Measurements from ENCODE around the gene CEBPA. TPM values are rescaled to one million over a fixed set of nuclear protein-coding genes. Genes with fewer than 3 reads are reported as not detected.

Gene CEBPA
- total and polyA plus RNA-seq, 2 donors (not counting 1 experiment from before 2014, with no cell fraction given): 1.7 to 2.6 TPM

DNA sequence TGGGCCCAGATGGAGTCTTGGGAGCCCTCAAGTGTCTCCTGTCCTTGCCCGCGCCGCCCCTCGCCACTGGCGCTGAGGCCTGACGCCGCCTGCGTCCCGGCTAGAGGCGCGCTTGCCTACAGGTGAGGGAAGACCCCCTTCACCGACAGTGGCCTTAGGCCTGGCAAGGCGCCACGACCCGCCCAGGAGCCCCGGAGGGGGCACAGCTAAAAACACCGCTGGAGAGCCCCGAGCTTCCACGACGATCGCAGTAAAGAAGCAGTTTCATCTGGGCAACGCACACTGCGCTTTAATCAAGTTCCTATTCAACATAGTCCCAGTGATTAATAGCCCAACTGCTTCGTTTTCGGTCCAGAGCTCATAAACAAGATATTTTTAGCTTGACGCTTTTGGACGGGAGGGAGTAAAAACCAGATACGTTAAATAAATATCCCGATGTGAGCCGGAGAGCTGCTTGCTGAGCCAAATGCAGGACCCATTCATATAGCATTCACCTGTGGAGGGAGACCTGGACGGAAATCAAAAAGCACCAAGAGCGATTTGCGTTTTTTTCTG, 1.5 kb upstream of the CEBPA start:
- peaks cover 0 to 47% (median 24%) of the 10 kb centered on the region in 4 experiments for H3K27me3 ChIP-seq (replicated peaks in 1 of 4; ENCODE audit: control extremely low read depth in 1 of 4, control insufficient read depth in 3 of 4, insufficient read depth in 4 of 4, low read length in 3 of 4)
- peaks cover 45% of the 10 kb centered on the region for H3K27me3 Mint-ChIP-seq
- H3K9ac ChIP-seq (ENCODE audit: low read length): peak overlapping the region; percentile 73
- DNase-seq: peak; percentile 39
- H4K20me1 ChIP-seq (ENCODE audit: control insufficient read depth, insufficient read depth, low read length, poor library complexity, severe bottlenecking): no peaks in the 10 kb centered on the region
- ATAC-seq (ENCODE audit: low read depth): no peak
- H3K9me3 ChIP-seq (ENCODE audit: control extremely low read depth in 1 of 3, control insufficient read depth in 2 of 3, insufficient read depth in 1 of 3, low read length in 2 of 3): peaks cover 0 to 10% (median 0%) of the 10 kb centered on the region in 3 donors
- peaks cover 4% of the 10 kb centered on the region for H3K9me3 Mint-ChIP-seq (ENCODE audit: insufficient read depth)
- POLR2A ChIA-PET: no interaction called here
- no peak overlapping the region for H3K27ac Mint-ChIP-seq
- H3K4me3 ChIP-seq (ENCODE audit: control extremely low read depth in 1 of 5, extremely low read depth in 1 of 5, insufficient read depth in 1 of 5, low read depth in 2 of 5, low read length in 4 of 5): peak overlapping the region in 3 of 5 experiments; percentile 44 to 62 (median 58)
- no peak overlapping the region for H3K27ac ChIP-seq (ENCODE audit: low read length in 2 of 2)
- WGBS (ENCODE audit: insufficient coverage): 6% methylated on average over 29 of the region's 33 CpGs
- H3K4me1 Mint-ChIP-seq: peaks cover 10% of the 10 kb centered on the region
- peak overlapping the region; percentile 100 for H3K4me2 ChIP-seq (replicated peaks; ENCODE audit: low read depth, low read length, poor library complexity, severe bottlenecking)
- H3K4me1 ChIP-seq (ENCODE audit: control insufficient read depth in 2 of 2, insufficient read depth in 2 of 2, low read length in 2 of 2): peaks cover 19 to 21% of the 10 kb centered on the region in 2 donors
- H3K4me3 Mint-ChIP-seq: peak overlapping the region; percentile 57
- TF ChIP-seq, protein P1, sequence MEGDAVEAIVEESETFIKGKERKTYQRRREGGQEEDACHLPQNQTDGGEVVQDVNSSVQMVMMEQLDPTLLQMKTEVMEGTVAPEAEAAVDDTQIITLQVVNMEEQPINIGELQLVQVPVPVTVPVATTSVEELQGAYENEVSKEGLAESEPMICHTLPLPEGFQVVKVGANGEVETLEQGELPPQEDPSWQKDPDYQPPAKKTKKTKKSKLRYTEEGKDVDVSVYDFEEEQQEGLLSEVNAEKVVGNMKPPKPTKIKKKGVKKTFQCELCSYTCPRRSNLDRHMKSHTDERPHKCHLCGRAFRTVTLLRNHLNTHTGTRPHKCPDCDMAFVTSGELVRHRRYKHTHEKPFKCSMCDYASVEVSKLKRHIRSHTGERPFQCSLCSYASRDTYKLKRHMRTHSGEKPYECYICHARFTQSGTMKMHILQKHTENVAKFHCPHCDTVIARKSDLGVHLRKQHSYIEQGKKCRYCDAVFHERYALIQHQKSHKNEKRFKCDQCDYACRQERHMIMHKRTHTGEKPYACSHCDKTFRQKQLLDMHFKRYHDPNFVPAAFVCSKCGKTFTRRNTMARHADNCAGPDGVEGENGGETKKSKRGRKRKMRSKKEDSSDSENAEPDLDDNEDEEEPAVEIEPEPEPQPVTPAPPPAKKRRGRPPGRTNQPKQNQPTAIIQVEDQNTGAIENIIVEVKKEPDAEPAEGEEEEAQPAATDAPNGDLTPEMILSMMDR (IDR thresholded peaks at IDR 0.05): no peak
- no peak for TF ChIP-seq EZH2 (IDR thresholded peaks at IDR 0.05; ENCODE audit: borderline replicate concordance, insufficient read depth, low read depth, low read length, poor library complexity, severe bottlenecking)
- no peaks in the 10 kb centered on the region for H3K79me2 ChIP-seq (ENCODE audit: control insufficient read depth, insufficient read depth, low read length)
- H3K36me3 ChIP-seq (replicated peaks in 1 of 2; ENCODE audit: control extremely low read depth in 1 of 2, control insufficient read depth in 1 of 2, extremely low read depth in 1 of 2, insufficient read depth in 2 of 2, low read length in 1 of 2): no peaks in the 10 kb centered on the region
- H2AFZ ChIP-seq (ENCODE audit: insufficient read depth, low read depth, low read length, poor library complexity, severe bottlenecking): peak overlapping the region; percentile 76
- intact Hi-C loops (cut with micrococcal nuclease): loop anchor here (2.0 kb wide), 2 partner anchors 69 to 127 kb away; partner anchors contain the start of gene CEBPG
- CTCF ChIA-PET: interaction anchor here (1.8 to 2.3 kb wide), 2 partner anchors 68 to 103 kb away, joined by 7 to 9 read pairs; no protein-coding TSS in a partner anchor

Measured in B cell (primary cell).